WTC11 (cell line): ENCODE results near the gene TMEM86A. TPM values are rescaled to one million over a fixed set of nuclear protein-coding genes. Genes with fewer than 3 reads are reported as not detected.

Experiments
- ATAC-seq: fragments of 200-7000 bp; cut with Tn5 transposase; 2 replicates; pipeline ENCODE4 v1.10.0; 2021; ENCODE audit warnings: mild to moderate bottlenecking, moderate library complexity
- CTCF ChIA-PET: fragments of 300-600 bp; sonication (Branson Sonifier 250); formaldehyde crosslinking; loops from one replicate; lab custom pipeline; 2021; ENCODE audit warnings: antibody characterized with exemption; lab: Charles Lee
- POLR2A ChIA-PET: fragments of 350-600 bp; sonication (Branson Sonifier 250); formaldehyde crosslinking; loops from one replicate; lab custom pipeline; 2021; ENCODE audit warnings: antibody characterized with exemption; lab: Charles Lee
- DNase-seq: peaks from one replicate; pipeline ENCODE4 v3.0.0; 2021; ENCODE audit warnings: low spot score
- H3K27ac Mint-ChIP-seq: 2 replicates; pipeline ENCODE4 v1.8.0; 2021; ENCODE audit warnings: mixed read lengths
- H3K27me3 Mint-ChIP-seq: 2 replicates; pipeline ENCODE4 v1.8.0; 2021; ENCODE audit warnings: low read depth, mild to moderate bottlenecking, moderate library complexity, mixed read lengths
- H3K36me3 Mint-ChIP-seq: 2 replicates; pipeline ENCODE4 v1.8.0; 2021; ENCODE audit warnings: mixed read lengths
- H3K4me1 Mint-ChIP-seq: 2 replicates; pipeline ENCODE4 v1.8.0; 2022; ENCODE audit warnings: mixed read lengths
- H3K4me3 Mint-ChIP-seq: 2 replicates; pipeline ENCODE4 v1.8.0; 2021; ENCODE audit warnings: mild to moderate bottlenecking, moderate library complexity, mixed read lengths
- H3K9me3 Mint-ChIP-seq: 2 replicates; pipeline ENCODE4 v1.8.0; 2021; ENCODE audit warnings: mixed read lengths
- ATF1 ChIP-seq: sonication (generic); formaldehyde crosslinking; IDR thresholded peaks from 2 replicates; pipeline ENCODE4 v1.8.1; 2023; ENCODE audit warnings: mild to moderate bottlenecking, moderate library complexity, missing genetic modification reagents
- CBFB ChIP-seq: sonication (generic); formaldehyde crosslinking; IDR thresholded peaks from 2 replicates; pipeline ENCODE4 v1.8.1; 2022; ENCODE audit warnings: mild to moderate bottlenecking, low read depth, missing genetic modification reagents
- ESRRA ChIP-seq: sonication (generic); formaldehyde crosslinking; IDR thresholded peaks from 2 replicates; pipeline ENCODE4 v1.8.1; 2022; ENCODE audit warnings: mild to moderate bottlenecking, missing genetic modification reagents, borderline replicate concordance
- GRHL2 ChIP-seq: fragments of 250-450 bp; sonication (Bioruptor Pico); IDR thresholded peaks from 2 replicates; pipeline ENCODE4 v1.8.0; 2022; ENCODE audit warnings: mild to moderate bottlenecking, moderate library complexity; ENCODE audit not compliant: insufficient replicate concordance, severe bottlenecking
- GTF2I ChIP-seq: fragments of 250-450 bp; sonication (Bioruptor Pico); conservative IDR thresholded peaks from 2 replicates; pipeline ENCODE4 v1.4.0; 2021; ENCODE audit warnings: mild to moderate bottlenecking
- IRF2 ChIP-seq: sonication (generic); formaldehyde crosslinking; IDR thresholded peaks from 2 replicates; pipeline ENCODE4 v1.8.0; 2022; ENCODE audit warnings: low read depth, missing genetic modification reagents, borderline replicate concordance
- MYBL2 ChIP-seq: sonication (generic); formaldehyde crosslinking; IDR thresholded peaks from 2 replicates; pipeline ENCODE4 v1.8.1; 2023; ENCODE audit warnings: mild to moderate bottlenecking, moderate library complexity, missing genetic modification reagents
- NFE2L1 ChIP-seq: sonication (generic); formaldehyde crosslinking; IDR thresholded peaks from 2 replicates; pipeline ENCODE4 v1.8.1; 2023; ENCODE audit warnings: missing genetic modification reagents
- NFYB ChIP-seq: sonication (generic); formaldehyde crosslinking; conservative IDR thresholded peaks from 2 replicates; pipeline ENCODE4 v1.8.0; 2022; ENCODE audit warnings: low read depth, missing genetic modification reagents
- NR3C1 ChIP-seq: sonication (generic); formaldehyde crosslinking; conservative IDR thresholded peaks from 2 replicates; pipeline ENCODE4 v1.8.1; 2023; ENCODE audit warnings: low read depth, mild to moderate bottlenecking, missing genetic modification reagents
- RELA ChIP-seq: sonication (generic); formaldehyde crosslinking; IDR thresholded peaks from 2 replicates; pipeline ENCODE4 v1.8.1; 2022; ENCODE audit warnings: missing genetic modification reagents, mild to moderate bottlenecking, borderline replicate concordance
- SMAD3 ChIP-seq: sonication (generic); formaldehyde crosslinking; IDR thresholded peaks from 2 replicates; pipeline ENCODE4 v1.8.0; 2022; ENCODE audit warnings: missing genetic modification reagents, mild to moderate bottlenecking, borderline replicate concordance
- SP1 ChIP-seq: sonication (generic); formaldehyde crosslinking; conservative IDR thresholded peaks from 2 replicates; pipeline ENCODE4 v1.8.1; 2022; ENCODE audit warnings: missing genetic modification reagents
- TEAD1 ChIP-seq: sonication (generic); formaldehyde crosslinking; IDR thresholded peaks from 2 replicates; pipeline ENCODE4 v1.8.0; 2022; ENCODE audit warnings: mild to moderate bottlenecking, missing genetic modification reagents
- ZNF138 ChIP-seq: sonication (generic); formaldehyde crosslinking; conservative IDR thresholded peaks from 2 replicates; pipeline ENCODE4 v1.8.1; 2022; ENCODE audit warnings: mild to moderate bottlenecking, moderate library complexity, missing genetic modification reagents
- ZNF219 ChIP-seq: sonication (generic); formaldehyde crosslinking; IDR thresholded peaks from 2 replicates; pipeline ENCODE4 v1.8.0; 2023; ENCODE audit warnings: missing genetic modification reagents, mild to moderate bottlenecking, borderline replicate concordance
- ZNF232 ChIP-seq: sonication (generic); formaldehyde crosslinking; IDR thresholded peaks from 2 replicates; pipeline ENCODE4 v1.8.0; 2022; ENCODE audit warnings: mild to moderate bottlenecking, missing genetic modification reagents
- ZNF396 ChIP-seq: fragments of 250-450 bp; sonication (Bioruptor Pico); IDR thresholded peaks from 2 replicates; pipeline ENCODE4 v1.8.0; 2021; ENCODE audit warnings: mild to moderate bottlenecking, moderate library complexity, borderline replicate concordance
- ZNF512 ChIP-seq: sonication (generic); formaldehyde crosslinking; IDR thresholded peaks from 2 replicates; pipeline ENCODE4 v1.8.1; 2022; ENCODE audit warnings: missing genetic modification reagents, borderline replicate concordance
- total RNA-seq: library from RNA; stranded (reverse); gene quantifications from 3 replicates; pipeline ENCODE4 v1.2.3, GENCODE V29; 2021
- TF ChIP-seq, protein P1 (sequence below): fragments of 250-450 bp; sonication (Bioruptor Pico); IDR thresholded peaks from 2 replicates; pipeline ENCODE4 v1.8.0; 2021; ENCODE audit warnings: mild to moderate bottlenecking
- TF ChIP-seq, protein P2 (sequence below): sonication (generic); formaldehyde crosslinking; IDR thresholded peaks from 2 replicates; pipeline ENCODE4 v1.8.1; 2022; ENCODE audit warnings: low read depth, missing genetic modification reagents, borderline replicate concordance
- TF ChIP-seq, protein P3 (sequence below): fragments of 200-600 bp; IDR thresholded peaks from 2 replicates; pipeline ENCODE4 v1.8.0; 2022; ENCODE audit warnings: antibody characterized with exemption
- TF ChIP-seq, protein P4 (sequence below): sonication (generic); formaldehyde crosslinking; IDR thresholded peaks from 2 replicates; pipeline ENCODE4 v1.8.0; 2023; ENCODE audit warnings: mild to moderate bottlenecking, missing genetic modification reagents

Gene TMEM86A
- total RNA-seq, 1 experiment from 2014 or later, result 1.7 TPM

DNA sequence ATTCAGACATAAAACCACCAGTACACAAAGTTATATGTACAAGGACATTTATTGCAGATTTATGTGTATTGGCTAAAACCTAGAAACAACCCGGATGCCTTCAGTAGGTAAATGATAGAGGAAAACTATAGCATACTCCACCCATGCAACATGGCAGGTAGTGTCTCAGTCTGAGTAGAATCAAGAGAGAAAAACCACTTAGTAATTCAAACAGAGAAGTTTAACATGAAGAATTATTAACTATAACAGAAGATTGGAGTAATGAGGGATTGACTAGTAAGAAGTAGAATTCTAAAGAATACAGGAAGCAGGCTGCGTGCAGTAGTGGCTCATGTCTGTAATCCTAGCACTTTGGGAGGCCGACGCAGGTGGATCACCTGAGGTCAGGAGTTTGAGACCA, 48.2 kb upstream of the TMEM86A start (continued):
- TF ChIP-seq, protein P1, sequence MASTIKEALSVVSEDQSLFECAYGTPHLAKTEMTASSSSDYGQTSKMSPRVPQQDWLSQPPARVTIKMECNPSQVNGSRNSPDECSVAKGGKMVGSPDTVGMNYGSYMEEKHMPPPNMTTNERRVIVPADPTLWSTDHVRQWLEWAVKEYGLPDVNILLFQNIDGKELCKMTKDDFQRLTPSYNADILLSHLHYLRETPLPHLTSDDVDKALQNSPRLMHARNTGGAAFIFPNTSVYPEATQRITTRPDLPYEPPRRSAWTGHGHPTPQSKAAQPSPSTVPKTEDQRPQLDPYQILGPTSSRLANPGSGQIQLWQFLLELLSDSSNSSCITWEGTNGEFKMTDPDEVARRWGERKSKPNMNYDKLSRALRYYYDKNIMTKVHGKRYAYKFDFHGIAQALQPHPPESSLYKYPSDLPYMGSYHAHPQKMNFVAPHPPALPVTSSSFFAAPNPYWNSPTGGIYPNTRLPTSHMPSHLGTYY (CRISPR knock-in tag), result no peak

DNA sequence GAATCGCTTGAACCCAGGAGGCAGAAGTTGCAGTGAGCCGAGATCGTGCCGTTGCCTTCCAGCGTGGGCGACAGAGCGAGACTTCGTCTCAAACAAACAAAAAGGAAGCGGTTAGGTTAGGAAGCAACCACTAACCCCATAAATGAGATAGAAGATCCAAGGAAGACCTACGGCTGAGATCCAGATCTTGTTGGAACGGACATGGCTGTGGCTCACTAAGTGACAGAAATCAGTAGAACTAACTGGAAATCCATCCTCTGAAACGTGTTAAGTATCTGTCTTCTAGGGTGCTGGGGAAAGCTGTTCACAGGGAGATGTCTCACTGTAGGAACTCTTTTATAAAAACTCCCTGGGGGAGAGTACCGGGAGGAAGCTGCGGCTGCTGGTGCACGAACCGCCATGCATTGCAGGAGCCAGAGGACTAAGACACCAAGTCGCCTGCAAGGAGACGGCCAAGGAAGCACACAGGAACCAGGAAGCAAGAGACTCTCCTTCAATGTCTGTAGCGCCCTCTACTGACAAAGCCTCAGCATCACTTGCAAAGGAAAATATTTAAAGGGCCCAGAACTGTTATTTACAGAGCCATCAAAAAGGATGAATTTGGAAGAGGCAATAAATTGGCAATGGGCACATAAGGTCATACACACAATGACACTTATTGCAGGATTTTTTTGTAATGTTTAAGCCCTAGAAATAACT, 47.6 kb upstream of the TMEM86A start:
- H3K27me3 Mint-ChIP-seq, result peaks cover 10% of the 10 kb centered on the region; the same call in 1 of the 2 replicates
- ATAC-seq (peak; percentile 99), DNase-seq (peak; percentile 66)
- no peaks in the 10 kb centered on the region for H3K9me3 Mint-ChIP-seq
- ChIA-PET CTCF (interaction anchor here (0.6 to 2.5 kb wide), 17 partner anchors 17 to 1622 kb away, joined by 3 to 16 read pairs (median 3); partner anchors contain the start of genes SPTY2D1 and TSG101), POLR2A (interaction anchor here (0.9 kb wide), 1 partner anchor 255 kb away, joined by 3 read pairs; no protein-coding TSS in a partner anchor)
- no peak overlapping the region for H3K27ac Mint-ChIP-seq
- H3K4me3 Mint-ChIP-seq, result peak overlapping the region; percentile 40
- no peaks in the 10 kb centered on the region for H3K36me3 Mint-ChIP-seq
- no peak for TF ChIP-seq RELA (CRISPR knock-in tag)
- TF ChIP-seq, protein P2, sequence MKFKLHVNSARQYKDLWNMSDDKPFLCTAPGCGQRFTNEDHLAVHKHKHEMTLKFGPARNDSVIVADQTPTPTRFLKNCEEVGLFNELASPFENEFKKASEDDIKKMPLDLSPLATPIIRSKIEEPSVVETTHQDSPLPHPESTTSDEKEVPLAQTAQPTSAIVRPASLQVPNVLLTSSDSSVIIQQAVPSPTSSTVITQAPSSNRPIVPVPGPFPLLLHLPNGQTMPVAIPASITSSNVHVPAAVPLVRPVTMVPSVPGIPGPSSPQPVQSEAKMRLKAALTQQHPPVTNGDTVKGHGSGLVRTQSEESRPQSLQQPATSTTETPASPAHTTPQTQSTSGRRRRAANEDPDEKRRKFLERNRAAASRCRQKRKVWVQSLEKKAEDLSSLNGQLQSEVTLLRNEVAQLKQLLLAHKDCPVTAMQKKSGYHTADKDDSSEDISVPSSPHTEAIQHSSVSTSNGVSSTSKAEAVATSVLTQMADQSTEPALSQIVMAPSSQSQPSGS (CRISPR knock-in tag), result no peak
- no peak for TF ChIP-seq MYBL2 (CRISPR knock-in tag)
- TF ChIP-seq, protein P3, sequence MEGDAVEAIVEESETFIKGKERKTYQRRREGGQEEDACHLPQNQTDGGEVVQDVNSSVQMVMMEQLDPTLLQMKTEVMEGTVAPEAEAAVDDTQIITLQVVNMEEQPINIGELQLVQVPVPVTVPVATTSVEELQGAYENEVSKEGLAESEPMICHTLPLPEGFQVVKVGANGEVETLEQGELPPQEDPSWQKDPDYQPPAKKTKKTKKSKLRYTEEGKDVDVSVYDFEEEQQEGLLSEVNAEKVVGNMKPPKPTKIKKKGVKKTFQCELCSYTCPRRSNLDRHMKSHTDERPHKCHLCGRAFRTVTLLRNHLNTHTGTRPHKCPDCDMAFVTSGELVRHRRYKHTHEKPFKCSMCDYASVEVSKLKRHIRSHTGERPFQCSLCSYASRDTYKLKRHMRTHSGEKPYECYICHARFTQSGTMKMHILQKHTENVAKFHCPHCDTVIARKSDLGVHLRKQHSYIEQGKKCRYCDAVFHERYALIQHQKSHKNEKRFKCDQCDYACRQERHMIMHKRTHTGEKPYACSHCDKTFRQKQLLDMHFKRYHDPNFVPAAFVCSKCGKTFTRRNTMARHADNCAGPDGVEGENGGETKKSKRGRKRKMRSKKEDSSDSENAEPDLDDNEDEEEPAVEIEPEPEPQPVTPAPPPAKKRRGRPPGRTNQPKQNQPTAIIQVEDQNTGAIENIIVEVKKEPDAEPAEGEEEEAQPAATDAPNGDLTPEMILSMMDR, result peak; percentile 86
- TF ChIP-seq TEAD1 (CRISPR knock-in tag), result no peak
- TF ChIP-seq GRHL2, result no peak
- TF ChIP-seq GTF2I (CRISPR knock-in tag), result no peak
- no peak for TF ChIP-seq ZNF219 (CRISPR knock-in tag)
- 0 out of 2 replicates have a peak, but pooled peaks have one; percentile 19 for TF ChIP-seq SP1 (CRISPR knock-in tag)
- no peak for TF ChIP-seq NFYB (CRISPR knock-in tag)
- TF ChIP-seq CBFB (CRISPR knock-in tag), result no peak
- TF ChIP-seq ZNF232 (CRISPR knock-in tag), result no peak
- TF ChIP-seq ATF1 (CRISPR knock-in tag), result no peak
- H3K4me1 Mint-ChIP-seq, result no peaks in the 10 kb centered on the region; the same call in 1 of the 2 replicates

DNA sequence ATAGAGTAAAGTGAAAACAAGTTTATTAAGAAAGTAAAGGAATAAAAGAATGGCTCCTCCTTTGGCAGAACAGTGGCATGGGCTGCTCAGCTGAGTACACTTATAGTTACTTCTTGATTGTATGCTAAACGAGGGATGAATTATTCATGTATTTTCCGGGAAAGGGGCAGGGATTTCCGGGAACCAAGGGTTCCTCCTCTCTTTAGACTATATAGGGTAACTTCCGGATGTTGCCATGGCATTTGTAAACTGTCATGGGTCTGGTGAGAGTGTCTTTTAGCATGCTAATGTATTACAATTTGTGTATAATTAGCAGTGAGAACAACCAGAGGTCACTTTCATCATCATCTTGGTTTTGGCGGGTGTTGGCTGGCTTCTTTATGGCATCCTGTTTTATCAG, 40.9 kb upstream of the TMEM86A start:
- Mint-ChIP-seq H3K27ac (no peak overlapping the region), H3K27me3 (peaks cover 42% of the 10 kb centered on the region), H3K9me3 (peaks cover 29% of the 10 kb centered on the region), H3K4me3 (no peak overlapping the region), H3K36me3 (peaks cover 12% of the 10 kb centered on the region), H3K4me1 (no peaks in the 10 kb centered on the region)
- ChIA-PET POLR2A (no interaction called here), CTCF (no interaction called here)
- no peak for DNase-seq
- no peak for ATAC-seq
- TF ChIP-seq IRF2 (CRISPR knock-in tag) (no peak), SP1 (CRISPR knock-in tag) (no peak), ZNF512 (no peak), ZNF396 (no peak), ESRRA (CRISPR knock-in tag) (no peak), ZNF138 (no peak), NFE2L1 (CRISPR knock-in tag) (no peak), NR3C1 (CRISPR knock-in tag) (no peak), SMAD3 (CRISPR knock-in tag) (no peak)
- TF ChIP-seq, protein P4, sequence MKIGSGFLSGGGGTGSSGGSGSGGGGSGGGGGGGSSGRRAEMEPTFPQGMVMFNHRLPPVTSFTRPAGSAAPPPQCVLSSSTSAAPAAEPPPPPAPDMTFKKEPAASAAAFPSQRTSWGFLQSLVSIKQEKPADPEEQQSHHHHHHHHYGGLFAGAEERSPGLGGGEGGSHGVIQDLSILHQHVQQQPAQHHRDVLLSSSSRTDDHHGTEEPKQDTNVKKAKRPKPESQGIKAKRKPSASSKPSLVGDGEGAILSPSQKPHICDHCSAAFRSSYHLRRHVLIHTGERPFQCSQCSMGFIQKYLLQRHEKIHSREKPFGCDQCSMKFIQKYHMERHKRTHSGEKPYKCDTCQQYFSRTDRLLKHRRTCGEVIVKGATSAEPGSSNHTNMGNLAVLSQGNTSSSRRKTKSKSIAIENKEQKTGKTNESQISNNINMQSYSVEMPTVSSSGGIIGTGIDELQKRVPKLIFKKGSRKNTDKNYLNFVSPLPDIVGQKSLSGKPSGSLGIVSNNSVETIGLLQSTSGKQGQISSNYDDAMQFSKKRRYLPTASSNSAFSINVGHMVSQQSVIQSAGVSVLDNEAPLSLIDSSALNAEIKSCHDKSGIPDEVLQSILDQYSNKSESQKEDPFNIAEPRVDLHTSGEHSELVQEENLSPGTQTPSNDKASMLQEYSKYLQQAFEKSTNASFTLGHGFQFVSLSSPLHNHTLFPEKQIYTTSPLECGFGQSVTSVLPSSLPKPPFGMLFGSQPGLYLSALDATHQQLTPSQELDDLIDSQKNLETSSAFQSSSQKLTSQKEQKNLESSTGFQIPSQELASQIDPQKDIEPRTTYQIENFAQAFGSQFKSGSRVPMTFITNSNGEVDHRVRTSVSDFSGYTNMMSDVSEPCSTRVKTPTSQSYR (CRISPR knock-in tag), result no peak
